ENCODE data around the gene PSD2.

PSD2 gene

DNA sequence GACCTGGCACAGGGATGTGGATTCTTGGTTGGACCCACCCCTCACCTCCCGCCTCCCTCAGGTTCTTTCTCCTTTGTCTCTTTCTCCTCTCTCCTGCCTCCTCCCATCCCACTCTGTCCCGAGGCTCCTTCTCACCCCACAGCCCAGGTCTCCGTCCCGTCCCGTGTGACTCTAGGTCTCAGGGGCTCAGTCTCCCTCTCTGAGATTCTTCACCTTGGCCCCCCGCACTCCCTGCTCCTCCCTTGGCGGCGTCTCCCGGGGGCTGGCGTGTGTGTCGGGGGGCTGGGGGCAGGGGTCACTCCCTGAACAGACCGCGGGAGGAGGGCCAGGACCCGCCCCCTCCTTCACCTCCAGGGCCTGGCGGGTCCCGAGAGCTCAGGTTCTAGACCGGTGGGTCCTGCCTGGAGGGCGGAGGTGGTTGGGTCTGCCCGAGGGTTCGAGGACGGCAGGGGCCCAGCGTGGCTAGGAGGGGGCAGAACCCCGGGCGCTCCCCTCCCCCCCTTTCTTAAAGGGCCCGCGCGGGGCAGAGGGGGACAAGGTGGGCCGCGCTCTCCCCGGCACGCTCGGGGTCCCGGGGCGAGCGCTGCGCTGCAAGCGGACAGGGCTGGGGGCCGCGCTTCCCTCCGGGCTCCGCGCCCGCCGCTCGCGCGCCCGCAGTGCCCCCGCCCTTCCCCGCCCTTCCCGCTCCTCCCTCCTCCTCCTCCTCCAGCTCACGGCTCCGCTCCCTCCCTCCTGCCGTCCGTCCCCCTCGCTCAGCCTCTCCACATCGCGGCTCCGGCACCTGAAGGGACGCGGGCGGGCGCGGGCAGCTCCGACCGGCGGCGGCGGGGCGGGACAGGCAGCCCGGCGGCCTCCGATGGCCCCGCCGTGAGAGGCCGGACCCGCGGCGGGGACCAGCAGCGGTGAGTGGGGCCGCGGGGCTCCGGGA lies at the start of gene PSD2:
Gene PSD2 (plus strand): TSS at position 735 of the 928 bp plus-strand sequence. CDS start 13,633 bp downstream, outside the sequence.
- DNase-seq = no peak

DNA sequence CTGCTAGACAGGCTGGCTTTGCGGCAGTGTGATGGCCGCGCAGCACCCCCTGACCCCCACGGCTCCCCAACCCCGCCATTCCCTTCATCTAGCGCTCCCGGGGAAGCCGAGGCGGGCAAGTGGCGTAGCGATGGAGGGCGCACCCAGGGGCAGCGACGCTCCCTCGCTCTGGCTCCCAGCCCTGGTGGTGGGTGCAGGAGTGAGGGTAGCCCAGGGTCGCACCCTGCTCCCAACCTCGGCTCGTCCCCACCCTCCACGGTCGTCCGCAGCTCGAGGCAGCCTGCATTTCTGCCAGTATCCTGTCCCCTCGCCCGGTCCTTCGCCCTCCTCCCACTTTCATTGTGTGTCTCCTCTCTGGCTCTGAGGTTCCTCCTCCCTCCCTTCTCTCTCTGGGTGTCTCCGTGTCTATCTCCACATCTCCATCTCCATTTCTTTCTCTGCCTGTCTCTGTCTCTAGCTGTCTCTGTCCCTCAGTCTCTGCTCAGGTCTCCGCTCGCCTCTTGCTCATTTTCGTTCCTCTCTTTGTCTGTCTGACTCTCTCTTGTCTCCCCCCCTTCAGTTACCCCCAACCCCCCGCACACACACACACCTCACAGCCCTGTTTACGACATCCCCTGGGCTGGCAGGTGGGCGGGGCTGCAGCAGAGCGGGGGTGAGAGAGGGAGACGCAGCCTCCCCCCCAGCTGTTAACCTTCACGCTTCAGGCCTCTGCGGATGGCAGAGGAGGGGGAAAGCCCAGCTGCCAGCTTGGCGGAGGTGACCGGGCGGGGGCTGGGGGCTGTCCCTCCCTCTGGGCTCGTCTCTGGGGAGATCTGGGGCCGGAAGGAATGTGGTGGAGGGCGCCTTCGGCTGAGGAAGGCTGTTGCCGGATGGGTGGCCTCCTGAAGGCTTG lies 48.7 kb upstream of the PSD2 start:
- DNase-seq = no peak

DNA sequence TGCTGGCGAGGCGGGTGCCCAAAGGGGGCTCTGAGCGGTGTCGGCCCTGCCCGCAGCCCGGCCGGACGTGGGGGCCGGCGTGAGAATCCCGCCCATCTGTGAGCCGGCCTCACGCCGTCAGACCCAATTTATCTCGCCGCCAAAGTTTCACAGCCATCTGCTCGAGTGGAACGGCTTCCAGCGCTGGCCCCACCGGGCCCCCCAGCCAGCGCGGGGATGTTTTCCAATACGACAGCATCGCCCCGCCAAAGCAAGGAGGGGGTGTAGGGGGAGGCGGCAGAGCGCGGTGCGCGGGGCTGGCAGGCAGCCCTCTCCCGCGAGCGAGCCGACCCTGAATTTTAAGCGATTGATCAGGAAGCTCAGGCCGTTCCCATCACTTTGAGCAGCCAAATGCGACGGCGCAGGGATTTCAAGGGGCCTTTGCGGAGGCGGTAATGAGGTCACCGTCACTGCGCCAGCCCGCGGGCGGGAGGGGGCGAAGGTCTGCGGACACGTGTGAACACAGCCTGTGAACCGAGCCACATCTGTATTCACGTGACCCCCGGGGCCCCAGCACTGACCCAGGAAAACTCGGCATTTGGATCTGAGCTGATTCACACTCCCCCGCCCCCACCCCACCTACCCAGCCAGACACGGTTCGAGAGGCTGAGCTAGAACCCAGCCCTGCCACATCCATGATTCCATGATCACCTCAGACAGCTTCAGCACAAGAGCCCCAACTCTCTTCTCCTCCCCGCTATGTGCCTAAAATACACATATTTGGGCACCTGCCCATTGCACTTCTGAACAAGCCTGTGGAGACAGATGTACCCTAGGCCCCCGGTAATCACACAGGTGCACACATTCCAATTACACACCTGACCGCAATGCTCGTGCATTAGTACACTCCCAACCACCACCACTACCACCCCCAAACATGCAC lies 47.8 kb upstream of the PSD2 start:
- no peak for DNase-seq

- no peak for DNase-seq
Observed at GRCh38 chr5:139748505-139748826, 47.1 kb upstream of the PSD2 start.

- DNase-seq = no peak
Observed at GRCh38 chr5:139749242-139749641, 46.4 kb upstream of the PSD2 start.

- DNase-seq = no peak
Observed at GRCh38 chr5:139751236-139751635, 44.4 kb upstream of the PSD2 start.

DNA sequence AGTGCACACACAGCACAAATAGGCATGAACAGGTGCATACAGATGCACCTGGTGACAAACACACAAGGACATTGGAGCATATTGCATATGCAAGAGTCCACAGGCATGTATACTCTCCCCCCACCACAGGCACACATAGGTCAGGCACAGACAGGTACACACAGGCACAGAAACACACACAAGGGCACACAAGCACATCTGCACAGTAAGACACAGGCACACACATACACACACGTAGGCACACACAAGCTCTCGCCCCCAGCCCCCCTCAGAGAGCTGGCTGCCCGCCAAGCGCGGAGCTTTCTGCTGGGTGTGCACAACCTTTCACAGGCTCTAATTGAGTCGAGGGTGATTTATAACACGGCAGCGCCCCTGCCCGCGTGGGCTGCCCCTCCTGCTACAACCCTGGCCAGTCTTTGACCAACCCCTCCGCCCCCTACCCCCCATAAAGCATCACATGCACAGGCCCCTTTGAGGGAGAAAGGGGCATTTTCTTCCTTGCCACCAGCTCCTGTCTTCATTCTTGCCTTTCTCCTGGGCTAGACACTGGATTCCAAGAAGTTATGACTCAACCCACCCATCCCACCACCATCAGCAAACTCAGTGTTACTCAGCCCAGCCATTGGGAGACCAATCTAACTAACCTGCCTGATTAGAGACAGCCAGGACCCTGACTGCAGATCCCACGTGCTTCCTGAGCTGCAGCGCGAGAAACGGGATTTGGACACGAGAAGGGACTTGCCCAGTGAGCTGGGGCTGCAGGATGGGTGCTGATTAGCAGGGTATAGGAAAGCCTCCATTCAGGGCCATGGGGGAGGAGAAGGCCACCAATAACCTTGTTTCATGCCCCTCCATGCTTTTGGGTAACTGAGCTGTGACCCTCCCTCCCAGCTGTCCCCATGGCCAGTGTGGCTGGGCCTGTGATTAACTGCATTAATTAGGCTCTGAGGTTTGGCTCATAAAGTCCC lies 42.8 kb upstream of the PSD2 start:
- DNase-seq = no peak

- DNase-seq = no peak
Observed at GRCh38 chr5:139755892-139756671, 39.5 kb upstream of the PSD2 start.

DNA sequence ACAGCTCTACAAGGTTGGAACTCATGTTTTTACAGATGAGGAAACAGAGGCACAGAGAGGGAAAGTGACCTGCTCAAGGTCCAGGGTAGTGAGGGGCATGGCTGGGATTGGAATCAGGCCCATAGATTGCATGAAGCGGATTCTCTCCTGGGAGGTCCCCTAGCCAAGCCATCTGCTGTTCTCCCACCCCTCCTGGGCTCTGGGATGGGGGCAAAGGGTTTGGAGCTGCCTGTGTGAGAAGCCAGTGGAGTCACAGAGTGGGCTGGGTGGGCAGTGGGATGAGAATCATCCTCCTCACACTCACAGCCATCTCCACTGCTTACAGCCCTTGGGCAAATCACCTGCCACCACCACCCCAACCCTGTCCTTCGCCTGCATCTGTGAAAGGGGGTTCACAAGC lies 38.6 kb upstream of the PSD2 start:
- no peak for DNase-seq

DNA sequence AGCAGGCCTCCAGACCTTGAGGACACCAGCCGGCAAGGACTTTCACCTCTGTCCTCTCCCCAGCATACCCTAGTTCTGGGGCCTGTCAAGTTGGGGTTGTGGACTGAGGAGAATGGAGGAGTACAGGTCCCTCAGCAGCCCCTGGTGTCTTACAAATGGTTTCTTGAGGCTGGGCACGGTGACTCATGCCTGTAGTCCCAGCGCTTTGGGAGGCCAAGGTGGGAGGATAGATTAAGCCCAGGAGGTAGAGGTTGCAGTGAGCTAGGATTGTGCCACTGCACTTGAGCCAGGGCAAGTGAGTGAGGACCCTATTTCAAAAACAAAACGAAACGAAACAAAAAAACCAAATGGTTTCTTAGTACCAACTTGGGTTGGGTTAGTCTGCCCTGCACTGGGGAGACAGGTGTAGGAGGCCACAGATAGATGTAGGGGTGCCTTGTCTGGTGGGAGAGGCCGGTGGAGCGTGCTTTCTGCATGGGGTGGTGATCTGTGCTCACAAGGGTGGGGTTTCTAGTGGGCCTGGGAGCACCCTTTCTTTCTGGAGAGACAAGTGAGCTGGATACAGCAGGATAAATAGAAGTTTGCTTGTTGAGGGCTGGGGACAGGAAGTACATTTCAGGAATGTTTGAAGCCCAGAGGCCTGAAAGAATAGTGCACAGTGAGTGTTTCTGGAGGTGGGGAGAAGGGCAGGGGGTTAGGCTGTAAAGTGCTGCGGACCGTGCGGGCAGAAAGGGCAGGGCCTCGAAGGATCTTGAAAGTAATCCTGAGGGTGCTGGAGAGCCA lies 37.7 kb upstream of the PSD2 start:
- no peak for DNase-seq

- no peak for DNase-seq
Observed at GRCh38 chr5:139758510-139759075, 37.0 kb upstream of the PSD2 start.

GRCh38 chr5:139759219-139759721 lies 36.3 kb upstream of the PSD2 start:
- no peak for DNase-seq

GRCh38 chr5:139760066-139761056 lies 35.2 kb upstream of the PSD2 start:
- DNase-seq = no peak

- DNase-seq = no peak
Observed at GRCh38 chr5:139761057-139761450, 34.6 kb upstream of the PSD2 start.

GRCh38 chr5:139761501-139761900 lies 34.1 kb upstream of the PSD2 start:
- DNase-seq = no peak

- no peak for DNase-seq
Observed at GRCh38 chr5:139762615-139763170, 32.9 kb upstream of the PSD2 start.

- DNase-seq = no peak
Observed at GRCh38 chr5:139763280-139763929, 32.2 kb upstream of the PSD2 start.
